ENCODE results near the gene TSPAN33.

- TF ChIP-seq CTCF (IDR thresholded peaks at IDR 0.05 in 4 of 5, conservative IDR thresholded peaks at IDR 0.05 in 1 of 5) = no peak
- TF ChIP-seq POLR2A (IDR thresholded peaks at IDR 0.05) = no peak
Measured at GRCh38 chr7:129127601-129128000, 16.9 kb upstream of the TSPAN33 start.

Measured in gastrocnemius medialis (tissue), 4 donors.